ENCODE data around the gene SYNE3. TPM values are rescaled to one million over a fixed set of nuclear protein-coding genes. Genes with fewer than 3 reads are reported as not detected.

SYNE3 gene
- total RNA-seq, result 12.4 TPM
- long read RNA-seq, partial matches to known transcripts, result 3 of 7 reads
- long read RNA-seq, other reads (novel, unspliced or antisense), result 4 of 7 reads

- intact Hi-C loops (cut with DNase I), result loop anchor here (5.0 kb wide), 1 partner anchor 34 kb away; no protein-coding TSS in a partner anchor
- DNase-seq (ENCODE audit: low spot score), result no peak
Observed at GRCh38 chr14:95516554-95517181, at the start of gene SYNE3. SYNE3 (minus strand) TSS chr14:95516650; CDS start chr14:95475821, 40,829 bp downstream.

GRCh38 chr14:95564060-95564459, 47.6 kb upstream of the SYNE3 start:
- intact Hi-C loops (cut with DNase I), result loop anchor here (5.0 to 10.0 kb wide), 2 partner anchors 208 to 711 kb away; no protein-coding TSS in a partner anchor
- DNase-seq (ENCODE audit: low spot score), result no peak

- intact Hi-C loops (cut with DNase I), result loop anchor here (5.0 to 10.0 kb wide), 2 partner anchors 209 to 712 kb away; no protein-coding TSS in a partner anchor
- no peak for DNase-seq (ENCODE audit: low spot score)
Observed at GRCh38 chr14:95562892-95563685, 46.6 kb upstream of the SYNE3 start.

GRCh38 chr14:95561001-95561412, 44.6 kb upstream of the SYNE3 start:
- DNase-seq (ENCODE audit: low spot score), result peak; percentile 84
- intact Hi-C loops (cut with DNase I), result loop anchor here (2.0 to 10.0 kb wide), 3 partner anchors 211 to 714 kb away; no protein-coding TSS in a partner anchor

GRCh38 chr14:95559203-95559602, 42.8 kb upstream of the SYNE3 start:
- DNase-seq (ENCODE audit: low spot score), result no peak
- intact Hi-C loops (cut with DNase I), result no loop called here

GRCh38 chr14:95557832-95558231, 41.4 kb upstream of the SYNE3 start:
- intact Hi-C loops (cut with DNase I), result no loop called here
- DNase-seq (ENCODE audit: low spot score), result no peak

- no peak for DNase-seq (ENCODE audit: low spot score)
- intact Hi-C loops (cut with DNase I), result no loop called here
Observed at GRCh38 chr14:95557291-95557690, 40.8 kb upstream of the SYNE3 start.

GRCh38 chr14:95555053-95555452, 38.6 kb upstream of the SYNE3 start:
- intact Hi-C loops (cut with DNase I), result no loop called here
- no peak for DNase-seq (ENCODE audit: low spot score)

GRCh38 chr14:95553141-95553540, 36.7 kb upstream of the SYNE3 start:
- intact Hi-C loops (cut with DNase I), result no loop called here
- no peak for DNase-seq (ENCODE audit: low spot score)

GRCh38 chr14:95551435-95551834, 35.0 kb upstream of the SYNE3 start:
- DNase-seq (ENCODE audit: low spot score), result no peak
- intact Hi-C loops (cut with DNase I), result no loop called here

GRCh38 chr14:95549656-95550585, 33.5 kb upstream of the SYNE3 start:
- intact Hi-C loops (cut with DNase I), result no loop called here
- no peak for DNase-seq (ENCODE audit: low spot score)

- DNase-seq (ENCODE audit: low spot score), result no peak
Observed at GRCh38 chr14:95548328-95548929, 32.0 kb upstream of the SYNE3 start.

GRCh38 chr14:95547626-95548327, 31.3 kb upstream of the SYNE3 start:
- intact Hi-C loops (cut with DNase I), result no loop called here
- DNase-seq (ENCODE audit: low spot score), result no peak

More at GRCh38 chr14:95548328-95548929, 32.0 kb upstream of the SYNE3 start:
- intact Hi-C loops (cut with DNase I), result no loop called here

GRCh38 chr14:95547272-95547625, 30.8 kb upstream of the SYNE3 start:
- intact Hi-C loops (cut with DNase I), result no loop called here
- no peak for DNase-seq (ENCODE audit: low spot score)

GRCh38 chr14:95545515-95546168, 29.2 kb upstream of the SYNE3 start:
- no peak for DNase-seq (ENCODE audit: low spot score)
- intact Hi-C loops (cut with DNase I), result no loop called here

- DNase-seq (ENCODE audit: low spot score), result no peak
- intact Hi-C loops (cut with DNase I), result no loop called here
Observed at GRCh38 chr14:95544588-95544987, 28.1 kb upstream of the SYNE3 start.

GRCh38 chr14:95543021-95543420, 26.6 kb upstream of the SYNE3 start:
- intact Hi-C loops (cut with DNase I), result no loop called here
- no peak for DNase-seq (ENCODE audit: low spot score)
